ENCODE data around the gene HSD11B2.

- TF ChIP-seq CTCF (conservative IDR thresholded peaks at IDR 0.05; ENCODE audit: low read depth, low read length) (no peak), EZH2phosphoT487 (IDR thresholded peaks at IDR 0.05; ENCODE audit: borderline replicate concordance, low read length) (no peak)
Observed at GRCh38 chr16:67441907-67442306, 11.0 kb downstream of the HSD11B2 start.
